Osteoblast (primary cell): ENCODE measurements around the gene ANKRD66. TPM values are rescaled to one million over a fixed set of nuclear protein-coding genes. Genes with fewer than 3 reads are reported as not detected.

Source experiments
- DNase-seq: peaks from one replicate; pipeline ENCODE4 v3.0.0; 2011; ENCODE audit warnings: low spot score, mixed read lengths; ENCODE audit not compliant: insufficient read length; ENCODE audit errors: missing footprints
- H2AFZ ChIP-seq: 2 replicates; pipeline ENCODE4 v1.6.0; 2011; ENCODE audit warnings: mild to moderate bottlenecking, low read length
- H3K27ac ChIP-seq: 2 replicates; pipeline ENCODE4 v1.5.1; 2011; ENCODE audit warnings: mild to moderate bottlenecking, low read depth, low read length, moderate library complexity
- H3K27me3 ChIP-seq: 2 replicates; pipeline ENCODE4 v1.6.0; 2012; ENCODE audit warnings: mild to moderate bottlenecking, control low read depth, inconsistent platforms, low read length, moderate library complexity; ENCODE audit not compliant: insufficient read depth
- H3K36me3 ChIP-seq: 2 replicates; pipeline ENCODE4 v1.5.1; 2011; ENCODE audit warnings: mild to moderate bottlenecking, low read length, control low read depth, moderate library complexity; ENCODE audit not compliant: insufficient read depth
- H3K4me1 ChIP-seq: 2 replicates; pipeline ENCODE4 v1.5.1; 2011; ENCODE audit warnings: mild to moderate bottlenecking, low read length, control low read depth, moderate library complexity; ENCODE audit not compliant: insufficient read depth
- H3K4me2 ChIP-seq: 2 replicates; pipeline ENCODE4 v1.6.0; 2011; ENCODE audit warnings: mild to moderate bottlenecking, low read length; ENCODE audit not compliant: insufficient read depth
- H3K4me3 ChIP-seq: fragments of 200-600 bp; sonication (generic); 3 replicates; pipeline ENCODE4 v1.5.1; 2012; ENCODE audit warnings: mild to moderate bottlenecking, low read length, inconsistent platforms; ENCODE audit not compliant: insufficient read depth
- H3K79me2 ChIP-seq: 2 replicates; pipeline ENCODE4 v1.6.0; 2012; ENCODE audit warnings: mild to moderate bottlenecking, low read length, control low read depth, inconsistent platforms; ENCODE audit not compliant: insufficient read depth
- H3K9me3 ChIP-seq: 2 replicates; pipeline ENCODE4 v1.5.1; 2011; ENCODE audit warnings: low read depth, low read length, control low read depth
- H4K20me1 ChIP-seq: 2 replicates; pipeline ENCODE4 v1.6.0; 2012; ENCODE audit warnings: mild to moderate bottlenecking, low read length, control low read depth; ENCODE audit not compliant: insufficient read depth
- total RNA-seq: library from RNA; depleted of rRNA; stranded (reverse); fragments of >200 nt; gene quantifications from 2 replicates; pipeline ENCODE4 v1.2.3, GENCODE V29; 2012
- TF ChIP-seq, protein P1 (sequence below): IDR thresholded peaks from 2 replicates; pipeline ENCODE4 v1.5.1; 2011; ENCODE audit warnings: mild to moderate bottlenecking, low read depth, low read length, moderate library complexity; ENCODE audit errors: extremely low read depth

Gene ANKRD66
- total RNA-seq, 1 donor: not detected

- no peaks in the 10 kb centered on the region for H3K36me3 ChIP-seq
- H3K4me3 ChIP-seq: no peak overlapping the region
- H3K27ac ChIP-seq: no peak overlapping the region
- H3K27me3 ChIP-seq: no peaks in the 10 kb centered on the region
- no peak for DNase-seq
- H4K20me1 ChIP-seq: no peaks in the 10 kb centered on the region
- H3K4me1 ChIP-seq: no peaks in the 10 kb centered on the region
- no peak overlapping the region for H3K4me2 ChIP-seq
- no peaks in the 10 kb centered on the region for H3K79me2 ChIP-seq
- H3K9me3 ChIP-seq: no peaks in the 10 kb centered on the region
- TF ChIP-seq, protein P1, sequence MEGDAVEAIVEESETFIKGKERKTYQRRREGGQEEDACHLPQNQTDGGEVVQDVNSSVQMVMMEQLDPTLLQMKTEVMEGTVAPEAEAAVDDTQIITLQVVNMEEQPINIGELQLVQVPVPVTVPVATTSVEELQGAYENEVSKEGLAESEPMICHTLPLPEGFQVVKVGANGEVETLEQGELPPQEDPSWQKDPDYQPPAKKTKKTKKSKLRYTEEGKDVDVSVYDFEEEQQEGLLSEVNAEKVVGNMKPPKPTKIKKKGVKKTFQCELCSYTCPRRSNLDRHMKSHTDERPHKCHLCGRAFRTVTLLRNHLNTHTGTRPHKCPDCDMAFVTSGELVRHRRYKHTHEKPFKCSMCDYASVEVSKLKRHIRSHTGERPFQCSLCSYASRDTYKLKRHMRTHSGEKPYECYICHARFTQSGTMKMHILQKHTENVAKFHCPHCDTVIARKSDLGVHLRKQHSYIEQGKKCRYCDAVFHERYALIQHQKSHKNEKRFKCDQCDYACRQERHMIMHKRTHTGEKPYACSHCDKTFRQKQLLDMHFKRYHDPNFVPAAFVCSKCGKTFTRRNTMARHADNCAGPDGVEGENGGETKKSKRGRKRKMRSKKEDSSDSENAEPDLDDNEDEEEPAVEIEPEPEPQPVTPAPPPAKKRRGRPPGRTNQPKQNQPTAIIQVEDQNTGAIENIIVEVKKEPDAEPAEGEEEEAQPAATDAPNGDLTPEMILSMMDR: no peak
- no peak overlapping the region for H2AFZ ChIP-seq
Observed at GRCh38 chr6:46749731-46750130, 3.0 kb downstream of the ANKRD66 start.

DNA sequence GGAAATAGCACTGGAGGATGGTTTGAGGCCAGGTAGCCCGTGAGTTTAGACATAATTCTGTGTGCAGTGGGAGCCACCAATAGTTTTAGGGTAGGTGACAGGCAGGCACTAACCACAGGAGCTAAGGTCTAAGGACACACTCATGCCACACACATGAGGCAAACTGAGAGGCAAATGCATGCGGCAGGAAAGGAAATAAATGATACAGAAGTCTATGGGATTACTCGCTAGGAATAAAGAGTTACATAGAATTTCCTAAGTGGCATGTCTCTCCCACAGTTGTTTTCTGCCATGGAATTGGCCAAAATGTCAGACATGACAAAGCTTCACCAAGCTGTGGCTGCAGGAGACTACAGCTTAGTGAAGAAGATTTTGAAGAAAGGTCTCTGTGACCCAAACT lies 4.9 kb downstream of the ANKRD66 start:
- no peak overlapping the region for H3K4me3 ChIP-seq
- H3K9me3 ChIP-seq: no peaks in the 10 kb centered on the region

DNA sequence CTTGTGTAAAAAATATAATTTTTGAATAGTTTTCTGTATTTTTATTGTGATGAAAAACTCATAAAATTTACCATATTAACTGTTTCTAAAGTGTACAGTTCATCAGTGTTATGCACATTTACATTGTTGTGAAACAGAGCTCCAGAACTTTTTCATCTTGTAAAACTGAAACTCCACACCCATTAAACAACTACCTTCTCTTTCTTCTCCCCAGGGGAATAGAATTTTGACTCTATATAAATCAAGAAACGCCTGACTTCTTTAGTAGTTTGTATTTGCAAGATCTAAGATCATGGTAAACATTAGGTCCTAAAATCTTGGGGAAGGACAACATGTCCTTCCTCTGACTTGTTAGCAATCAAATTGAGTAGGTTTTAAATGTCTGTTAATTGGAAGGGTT lies 9.1 kb downstream of the ANKRD66 start:
- Histone ChIP-seq H3K4me2 (no peak overlapping the region), H2AFZ (no peak overlapping the region), H3K27me3 (no peaks in the 10 kb centered on the region), H4K20me1 (no peaks in the 10 kb centered on the region), H3K4me1 (no peaks in the 10 kb centered on the region), H3K4me3 (no peak overlapping the region), H3K79me2 (no peaks in the 10 kb centered on the region), H3K9me3 (no peaks in the 10 kb centered on the region), H3K27ac (no peak overlapping the region), H3K36me3 (no peaks in the 10 kb centered on the region)
- TF ChIP-seq, protein P1: no peak
- DNase-seq: no peak

More for the DNA sequence above, 4.9 kb downstream of the ANKRD66 start:
- no peaks in the 10 kb centered on the region for H4K20me1 ChIP-seq
- DNase-seq: no peak
- TF ChIP-seq, protein P1: no peak
- no peak overlapping the region for H2AFZ ChIP-seq
- H3K27me3 ChIP-seq: no peaks in the 10 kb centered on the region
- no peaks in the 10 kb centered on the region for H3K4me1 ChIP-seq
- no peak overlapping the region for H3K27ac ChIP-seq
- H3K4me2 ChIP-seq: no peak overlapping the region
- H3K79me2 ChIP-seq: no peaks in the 10 kb centered on the region
- H3K36me3 ChIP-seq: no peaks in the 10 kb centered on the region

- H3K27ac ChIP-seq: no peak overlapping the region
- no peak overlapping the region for H3K4me2 ChIP-seq
- H3K4me3 ChIP-seq: no peak overlapping the region
Observed at GRCh38 chr6:46756469-46757213, 9.9 kb downstream of the ANKRD66 start.

More at GRCh38 chr6:46756469-46757213, 9.9 kb downstream of the ANKRD66 start:
- no peaks in the 10 kb centered on the region for H4K20me1 ChIP-seq
- no peaks in the 10 kb centered on the region for H3K9me3 ChIP-seq
- H3K36me3 ChIP-seq: no peaks in the 10 kb centered on the region
- no peak for DNase-seq
- H2AFZ ChIP-seq: no peak overlapping the region
- H3K27me3 ChIP-seq: no peaks in the 10 kb centered on the region
- TF ChIP-seq, protein P1: no peak
- H3K4me1 ChIP-seq: no peaks in the 10 kb centered on the region
- H3K79me2 ChIP-seq: no peaks in the 10 kb centered on the region
